ENCODE data around the gene PPP1R13L.
A peak's percentile ranks its signal among the peaks of the same experiment; 100 is the strongest.

The PPP1R13L gene

GRCh38 chr19:45352914-45353796 is 51.7 kb downstream of the PPP1R13L start:
- no peak for TF ChIP-seq ZNF350 (tag by site-specific recombination; IDR thresholded peaks at IDR 0.05)
- peak; percentile 54; the same call in 1 of the 2 replicates for TF ChIP-seq ZNF707 (tag by site-specific recombination; IDR thresholded peaks at IDR 0.05)
- peak; percentile 60 for TF ChIP-seq SP2 (tag by site-specific recombination; IDR thresholded peaks at IDR 0.05)
- CTCF ChIA-PET: interaction anchor here (1.6 kb wide), 1 partner anchor 15 kb away, joined by 9 read pairs; no protein-coding TSS in a partner anchor

GRCh38 chr19:45352471-45352870 is 52.4 kb downstream of the PPP1R13L start:
- Histone ChIP-seq H3K4me1 (ENCODE audit: control insufficient read depth, insufficient read depth, low read length) (no peaks in the 10 kb centered on the region), H3K27ac (ENCODE audit: extremely low read depth, low read depth, low read length) (no peak overlapping the region), H3K9me3 (ENCODE audit: control insufficient read depth, insufficient read depth, low read depth, low read length) (no peaks in the 10 kb centered on the region), H3K36me3 (ENCODE audit: control insufficient read depth in 2 of 2, insufficient read depth in 1 of 2, low read length in 2 of 2) (peaks cover 19 to 96% of the 10 kb centered on the region in 2 experiments), H3K4me3 (ENCODE audit: low read depth, low read length) (no peak overlapping the region)
- POLR2A ChIA-PET: interaction anchor here (0.5 kb wide), 1 partner anchor 9 kb away, joined by 3 read pairs; no protein-coding TSS in a partner anchor
- CTCF ChIA-PET: interaction anchor here (0.9 to 1.6 kb wide), 3 partner anchors 11 to 50 kb away, joined by 3 to 9 read pairs (median 5); no protein-coding TSS in a partner anchor
- TF ChIP-seq ZNF202 (tag by site-specific recombination; IDR thresholded peaks at IDR 0.05; ENCODE audit: borderline replicate concordance) (no peak), ZNF362 (tag by site-specific recombination; IDR thresholded peaks at IDR 0.05) (no peak), ZNF449 (tag by site-specific recombination; IDR thresholded peaks at IDR 0.05) (no peak), ZFP69B (tag by site-specific recombination; IDR thresholded peaks at IDR 0.05) (no peak), ZNF658 (tag by site-specific recombination; IDR thresholded peaks at IDR 0.05) (no peak), ZNF280D (tag by site-specific recombination; IDR thresholded peaks at IDR 0.05) (no peak), ZNF350 (tag by site-specific recombination; IDR thresholded peaks at IDR 0.05) (no peak), ZNF391 (tag by site-specific recombination; IDR thresholded peaks at IDR 0.05; ENCODE audit: borderline replicate concordance, low read depth) (no peak), ZNF514 (tag by site-specific recombination; IDR thresholded peaks at IDR 0.05) (no peak), ZNF488 (tag by site-specific recombination; IDR thresholded peaks at IDR 0.05) (no peak), ZFHX2 (tag by site-specific recombination; conservative IDR thresholded peaks at IDR 0.05) (no peak), WT1 (tag by site-specific recombination; IDR thresholded peaks at IDR 0.05) (no peak), ZNF280C (tag by site-specific recombination; IDR thresholded peaks at IDR 0.05) (no peak), ZNF184 (tag by site-specific recombination; IDR thresholded peaks at IDR 0.05) (no peak), ZNF211 (tag by site-specific recombination; IDR thresholded peaks at IDR 0.05; ENCODE audit: low read depth) (no peak), BCL11A (tag by site-specific recombination; IDR thresholded peaks at IDR 0.05; ENCODE audit: low read depth) (no peak), MEIS1 (CRISPR knock-in tag; IDR thresholded peaks at IDR 0.05; ENCODE audit: borderline replicate concordance) (no peak), ZNF596 (tag by site-specific recombination; IDR thresholded peaks at IDR 0.05) (no peak)

More at GRCh38 chr19:45352914-45353796, 51.7 kb downstream of the PPP1R13L start:
- POLR2A ChIA-PET: interaction anchor here (0.5 to 0.6 kb wide), 2 partner anchors 8 to 104 kb away, joined by 3 read pairs; no protein-coding TSS in a partner anchor
- Histone ChIP-seq H3K9me3 (ENCODE audit: control insufficient read depth, insufficient read depth, low read depth, low read length) (no peaks in the 10 kb centered on the region), H3K36me3 (ENCODE audit: control insufficient read depth in 2 of 2, insufficient read depth in 1 of 2, low read length in 2 of 2) (peaks cover 24 to 92% of the 10 kb centered on the region in 2 experiments), H3K4me3 (ENCODE audit: low read depth, low read length) (no peak overlapping the region), H3K27ac (ENCODE audit: extremely low read depth, low read depth, low read length) (no peak overlapping the region; the same call in 1 of the 2 replicates), H3K4me1 (ENCODE audit: control insufficient read depth, insufficient read depth, low read length) (no peaks in the 10 kb centered on the region)

Measured in HEK293 (cell line).